Measurements from ENCODE around the gene WDFY4. TPM values are rescaled to one million over a fixed set of nuclear protein-coding genes. Genes with fewer than 3 reads are reported as not detected.

WDFY4 gene
- total RNA-seq, 6 experiments from 2014 or later, result not detected

- DNase-seq, result no peak
- Mint-ChIP-seq H3K9me3 (no peaks in the 10 kb centered on the region), H3K27me3 (ENCODE audit: insufficient read depth) (peaks cover 12% of the 10 kb centered on the region), H3K4me1 (ENCODE audit: low read depth) (no peaks in the 10 kb centered on the region), H3K36me3 (ENCODE audit: low read depth) (no peaks in the 10 kb centered on the region), H3K4me3 (no peak overlapping the region), H3K27ac (no peak overlapping the region)
- TF ChIP-seq CTCF (IDR thresholded peaks at IDR 0.05), result no peak
Observed at GRCh38 chr10:48993627-48994026, 309.0 kb downstream of the WDFY4 start.

GRCh38 chr10:48996329-48996728, 311.7 kb downstream of the WDFY4 start:
- no peak for DNase-seq
- Mint-ChIP-seq H3K36me3 (ENCODE audit: low read depth) (no peaks in the 10 kb centered on the region), H3K27me3 (ENCODE audit: insufficient read depth) (peaks cover 22% of the 10 kb centered on the region), H3K27ac (no peak overlapping the region), H3K9me3 (no peaks in the 10 kb centered on the region), H3K4me1 (ENCODE audit: low read depth) (no peaks in the 10 kb centered on the region), H3K4me3 (no peak overlapping the region)
- no peak for TF ChIP-seq CTCF (IDR thresholded peaks at IDR 0.05)

GRCh38 chr10:48999346-48999745, 314.7 kb downstream of the WDFY4 start:
- no peak for TF ChIP-seq CTCF (IDR thresholded peaks at IDR 0.05)
- H3K27me3 Mint-ChIP-seq (ENCODE audit: insufficient read depth), result peaks cover 16% of the 10 kb centered on the region
- H3K36me3 Mint-ChIP-seq (ENCODE audit: low read depth), result no peaks in the 10 kb centered on the region
- no peaks in the 10 kb centered on the region for H3K9me3 Mint-ChIP-seq
- no peak overlapping the region for H3K4me3 Mint-ChIP-seq
- H3K4me1 Mint-ChIP-seq (ENCODE audit: low read depth), result no peaks in the 10 kb centered on the region
- H3K27ac Mint-ChIP-seq, result no peak overlapping the region
- DNase-seq, result no peak

- H3K4me3 Mint-ChIP-seq, result no peak overlapping the region
- no peak overlapping the region for H3K27ac Mint-ChIP-seq
- DNase-seq, result no peak
- no peaks in the 10 kb centered on the region for H3K4me1 Mint-ChIP-seq (ENCODE audit: low read depth)
- no peaks in the 10 kb centered on the region for H3K9me3 Mint-ChIP-seq
- H3K27me3 Mint-ChIP-seq (ENCODE audit: insufficient read depth), result peaks cover 13% of the 10 kb centered on the region
- no peaks in the 10 kb centered on the region for H3K36me3 Mint-ChIP-seq (ENCODE audit: low read depth)
- no peak for TF ChIP-seq CTCF (IDR thresholded peaks at IDR 0.05)
Observed at GRCh38 chr10:49000437-49001398, 316.0 kb downstream of the WDFY4 start.

GRCh38 chr10:49001402-49001801, 316.7 kb downstream of the WDFY4 start:
- H3K9me3 Mint-ChIP-seq, result no peaks in the 10 kb centered on the region
- no peaks in the 10 kb centered on the region for H3K4me1 Mint-ChIP-seq (ENCODE audit: low read depth)
- peaks cover 13% of the 10 kb centered on the region for H3K27me3 Mint-ChIP-seq (ENCODE audit: insufficient read depth)
- no peak for DNase-seq
- no peak for TF ChIP-seq CTCF (IDR thresholded peaks at IDR 0.05)
- H3K27ac Mint-ChIP-seq, result no peak overlapping the region
- H3K36me3 Mint-ChIP-seq (ENCODE audit: low read depth), result no peaks in the 10 kb centered on the region
- no peak overlapping the region for H3K4me3 Mint-ChIP-seq
